ENCODE measurements around the gene TLCD1.

TLCD1 gene

GRCh38 chr17:28765038-28765437 lies 39.0 kb upstream of the TLCD1 start:
- Histone ChIP-seq H3K9me3 (ENCODE audit: insufficient read depth, low read depth, low read length) (no peaks in the 10 kb centered on the region), H3K4me3 (ENCODE audit: low read length, poor library complexity, severe bottlenecking) (no peak overlapping the region), H3K9ac (ENCODE audit: low read depth, low read length, poor library complexity, severe bottlenecking) (no peak overlapping the region), H3K9me2 (replicated peaks; ENCODE audit: low read depth, low read length) (no peaks in the 10 kb centered on the region), H3K4me2 (ENCODE audit: low read depth, low read length, poor library complexity, severe bottlenecking) (no peak overlapping the region), H3K79me2 (ENCODE audit: insufficient read depth, low read length) (peaks cover 6% of the 10 kb centered on the region; the same call in 1 of the 2 replicates), H3K4me1 (ENCODE audit: insufficient read depth, low read length, poor library complexity, severe bottlenecking) (no peaks in the 10 kb centered on the region), H3K27me3 (ENCODE audit: insufficient read depth, low read length, poor library complexity, severe bottlenecking) (no peaks in the 10 kb centered on the region), H4K20me1 (ENCODE audit: insufficient read depth, low read length, poor library complexity, severe bottlenecking) (peaks cover 6% of the 10 kb centered on the region), H3K36me3 (ENCODE audit: insufficient read depth, low read length) (peaks cover 46% of the 10 kb centered on the region; the same call in 1 of the 2 replicates), H2AFZ (ENCODE audit: low read length) (no peak overlapping the region), H3F3A (ENCODE audit: low read depth) (no peaks in the 10 kb centered on the region)
- TF ChIP-seq CTCF (conservative IDR thresholded peaks at IDR 0.05; ENCODE audit: low read length) (no peak), EZH2phosphoT487 (IDR thresholded peaks at IDR 0.05; ENCODE audit: borderline replicate concordance) (no peak)

GRCh38 chr17:28763804-28764266 lies 37.8 kb upstream of the TLCD1 start:
- H3K4me1 ChIP-seq (ENCODE audit: insufficient read depth, low read length, poor library complexity, severe bottlenecking), result no peaks in the 10 kb centered on the region
- no peaks in the 10 kb centered on the region for H3F3A ChIP-seq (ENCODE audit: low read depth)
- H3K36me3 ChIP-seq (ENCODE audit: insufficient read depth, low read length), result peaks cover 58% of the 10 kb centered on the region; the same call in 1 of the 2 replicates
- H2AFZ ChIP-seq (ENCODE audit: low read length), result no peak overlapping the region
- peaks cover 6% of the 10 kb centered on the region for H4K20me1 ChIP-seq (ENCODE audit: insufficient read depth, low read length, poor library complexity, severe bottlenecking)
- no peaks in the 10 kb centered on the region for H3K9me2 ChIP-seq (replicated peaks; ENCODE audit: low read depth, low read length)
- H3K4me2 ChIP-seq (ENCODE audit: low read depth, low read length, poor library complexity, severe bottlenecking), result no peak overlapping the region
- no peak overlapping the region for H3K9ac ChIP-seq (ENCODE audit: low read depth, low read length, poor library complexity, severe bottlenecking)
- H3K79me2 ChIP-seq (ENCODE audit: insufficient read depth, low read length), result 0 out of 2 replicates have a peak, but pooled peaks cover 3% of the 10 kb centered on the region
- no peak overlapping the region for H3K4me3 ChIP-seq (ENCODE audit: low read length, poor library complexity, severe bottlenecking)
- no peak for TF ChIP-seq EZH2phosphoT487 (IDR thresholded peaks at IDR 0.05; ENCODE audit: borderline replicate concordance)
- TF ChIP-seq CTCF (conservative IDR thresholded peaks at IDR 0.05; ENCODE audit: low read length), result peak; percentile 93
- H3K9me3 ChIP-seq (ENCODE audit: insufficient read depth, low read depth, low read length), result no peaks in the 10 kb centered on the region
- no peaks in the 10 kb centered on the region for H3K27me3 ChIP-seq (ENCODE audit: insufficient read depth, low read length, poor library complexity, severe bottlenecking)

DNA sequence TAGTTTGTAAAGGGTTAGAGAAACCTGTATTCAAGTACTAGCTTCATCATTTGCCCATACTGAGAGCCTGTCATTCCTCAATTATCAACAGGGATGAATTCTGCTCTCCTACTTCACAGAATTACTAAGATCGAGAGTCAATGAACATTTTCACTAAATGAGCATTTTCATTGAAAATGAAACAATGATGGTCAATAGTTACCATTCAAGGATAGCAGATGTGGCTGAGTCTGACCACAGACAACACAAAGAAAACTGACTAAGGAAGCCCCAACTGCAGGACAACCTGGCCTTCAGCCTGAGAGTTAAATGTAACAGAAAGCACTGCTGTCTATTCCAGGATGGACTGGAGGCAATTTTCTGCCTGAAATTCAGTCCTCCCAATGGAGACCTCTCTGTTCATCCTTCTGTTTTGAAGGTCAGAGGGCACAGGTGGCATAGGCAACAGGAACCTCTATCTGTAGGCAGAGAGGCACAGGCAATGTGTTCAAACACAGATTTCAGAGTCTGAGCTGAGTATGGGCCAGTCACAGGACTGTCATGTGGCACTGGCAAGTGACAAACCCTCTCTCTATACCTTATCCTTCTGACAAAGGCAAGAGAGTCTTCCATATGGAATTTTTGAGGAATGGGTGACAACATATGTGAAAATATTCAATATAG lies 37.2 kb upstream of the TLCD1 start:
- peaks cover 64% of the 10 kb centered on the region; the same call in 1 of the 2 replicates for H3K36me3 ChIP-seq (ENCODE audit: insufficient read depth, low read length)
- TF ChIP-seq CTCF (conservative IDR thresholded peaks at IDR 0.05; ENCODE audit: low read length) (no peak), EZH2phosphoT487 (IDR thresholded peaks at IDR 0.05; ENCODE audit: borderline replicate concordance) (no peak)

More for the DNA sequence above, 37.2 kb upstream of the TLCD1 start:
- Histone ChIP-seq H3K4me1 (ENCODE audit: insufficient read depth, low read length, poor library complexity, severe bottlenecking) (no peaks in the 10 kb centered on the region), H3K79me2 (ENCODE audit: insufficient read depth, low read length) (0 out of 2 replicates have a peak, but pooled peaks cover 3% of the 10 kb centered on the region), H2AFZ (ENCODE audit: low read length) (no peak overlapping the region), H3K9ac (ENCODE audit: low read depth, low read length, poor library complexity, severe bottlenecking) (no peak overlapping the region), H3K4me2 (ENCODE audit: low read depth, low read length, poor library complexity, severe bottlenecking) (no peak overlapping the region), H3K4me3 (ENCODE audit: low read length, poor library complexity, severe bottlenecking) (no peak overlapping the region), H3F3A (ENCODE audit: low read depth) (no peaks in the 10 kb centered on the region), H3K9me2 (replicated peaks; ENCODE audit: low read depth, low read length) (no peaks in the 10 kb centered on the region), H3K9me3 (ENCODE audit: insufficient read depth, low read depth, low read length) (no peaks in the 10 kb centered on the region), H4K20me1 (ENCODE audit: insufficient read depth, low read length, poor library complexity, severe bottlenecking) (peaks cover 6% of the 10 kb centered on the region), H3K27me3 (ENCODE audit: insufficient read depth, low read length, poor library complexity, severe bottlenecking) (no peaks in the 10 kb centered on the region)

Data from Loucy (cell line).